Spleen (tissue), 11 donors: Measurements from ENCODE around the gene PLEKHH1. TPM values are rescaled to one million over a fixed set of nuclear protein-coding genes. Genes with fewer than 3 reads are reported as not detected.
A peak's percentile ranks its signal among the peaks of the same experiment; 100 is the strongest.
"Not testable (repeated sequence)": the region's sequence is repeated elsewhere in the genome, so short reads cannot be mapped to it uniquely, and the experiment has no call there.

Source experiments
- DNase-seq: peaks from one replicate; pipeline ENCODE4 v3.0.0-alpha.2; 2020
- H3K27ac ChIP-seq, 8 donors: fragments of 200-600 bp; sonication (generic) in 7 of 8; 1 replicate in 4 of 8; 2 replicates in 4 of 8; pipeline versions ENCODE4 v1.5.0 to v1.8.0; 2016 to 2021; ENCODE audit warnings: inconsistent platforms in 4 of 8, mild to moderate bottlenecking in 4 of 8, moderate library complexity in 1 of 8
- H3K27me3 ChIP-seq, 7 donors: fragments of 200-600 bp; sonication (generic) in 6 of 7; replicated peaks in 1 of 7; 1 replicate in 4 of 7; 2 replicates in 3 of 7; pipeline versions ENCODE4 v1.5.0 to v1.8.0; 2016 to 2021; ENCODE audit warnings: inconsistent platforms in 3 of 7, mild to moderate bottlenecking in 1 of 7
- H3K36me3 ChIP-seq, 6 donors: fragments of 200-600 bp; sonication (generic) in 5 of 6; 1 replicate in 4 of 6; 2 replicates in 2 of 6; pipeline versions ENCODE4 v1.5.0 to v1.8.0; 2016 to 2021; ENCODE audit warnings: inconsistent platforms in 2 of 6
- H3K4me1 ChIP-seq, 6 donors: fragments of 200-600 bp; sonication (generic) in 5 of 6; 1 replicate in 3 of 6; 2 replicates in 3 of 6; pipeline versions ENCODE4 v1.5.0 to v1.8.0; 2016 to 2021; ENCODE audit warnings: inconsistent platforms in 3 of 6
- H3K4me3 ChIP-seq, 8 donors: fragments of 200-600 bp; sonication (generic) in 7 of 8; 1 replicate in 4 of 8; 2 replicates in 4 of 8; pipeline versions ENCODE4 v1.5.0 to v1.8.0; 2016 to 2021; ENCODE audit warnings: inconsistent platforms in 4 of 8, mild to moderate bottlenecking in 4 of 8, moderate library complexity in 2 of 8
- H3K9me3 ChIP-seq, 8 donors: fragments of 200-600 bp; sonication (generic) in 7 of 8; 1 replicate in 4 of 8; 2 replicates in 4 of 8; pipeline versions ENCODE4 v1.5.0 to v1.8.0; 2016 to 2021; ENCODE audit warnings: inconsistent platforms in 4 of 8
- POLR2A ChIP-seq, 3 donors: fragments of 450-650 bp; IDR thresholded peaks; one replicate each; pipeline ENCODE4 v1.5.1; 2017; ENCODE audit warnings: antibody characterized with exemption in 3 of 3, mild to moderate bottlenecking in 1 of 3
- POLR2AphosphoS5 ChIP-seq, 3 donors: sonication (generic); formaldehyde crosslinking; IDR thresholded peaks; one replicate each; pipeline ENCODE4 v1.5.1; 2017; ENCODE audit warnings: antibody characterized with exemption in 3 of 3
- WGBS, 5 donors: extraction: QIAGEN DNeasy Blood & Tissue Kit in 3 of 5; methylation state at CpG; one replicate each; pipeline versions ENCODE4 v1.1.5 to v1.1.7; 2013 to 2018; 5-methylcytosine and 5-hydroxymethylcytosine counted together
- intact Hi-C: fragments of 100-400 bp; cut with DNase I; formaldehyde crosslinking; loops from one replicate; pipeline ENCODE4 v1.15.0; 2023; ENCODE audit warnings: low total_unique reads
- polyA plus RNA-seq, 3 donors: library from polyadenylated mRNA; stranded (reverse); fragments of 200-250 nt; gene quantifications; one replicate each; pipeline ENCODE4 v1.2.1, GENCODE V29; 2013
- total RNA-seq, 7 donors: library from RNA; depleted of rRNA in 3 of 7; stranded (reverse); fragments of >200 nt in 3 of 7; fragmentation: NEBNext Ultra II Directional in 4 of 7; extraction: Animal tissue kit (Norgen Biotek cat#: 25700) in 4 of 7; gene quantifications; one replicate each; pipeline versions ENCODE4 v1.1.0 to v1.2.1, GENCODE V29; 2016 to 2021
- TF ChIP-seq, protein P1 (sequence below), 11 experiments: fragments of 200-600 bp in 7 of 11; fragments of 450-650 bp in 4 of 11; sonication (generic) in 4 of 11; IDR thresholded peaks in 8 of 11; conservative IDR thresholded peaks in 3 of 11; 1 replicate in 7 of 11; 2 replicates in 4 of 11; pipeline versions ENCODE4 v1.4.0 to v1.8.0; 2016 to 2021; ENCODE audit warnings: antibody characterized with exemption in 11 of 11, inconsistent platforms in 4 of 11, mild to moderate bottlenecking in 1 of 11
- donor health status: healthy with polysubstance abuse.
- donor health status: DM: no; HTN: no; CAD: no; lungs with moderate emphysema.
- donor health status: DM: no; HTN: no; CAD: no.
- donor health status: Bipolar disorder and iron deficiency.
- donor health status: healthy.
- donor health status: DM: no; HTN: no; CAD: no.
- donor health status: DM: yes; HTN: yes; CAD: no.

PLEKHH1 gene
- total and polyA plus RNA-seq, 10 donors: 0.56 to 7.1 (median 4.1) TPM

DNA sequence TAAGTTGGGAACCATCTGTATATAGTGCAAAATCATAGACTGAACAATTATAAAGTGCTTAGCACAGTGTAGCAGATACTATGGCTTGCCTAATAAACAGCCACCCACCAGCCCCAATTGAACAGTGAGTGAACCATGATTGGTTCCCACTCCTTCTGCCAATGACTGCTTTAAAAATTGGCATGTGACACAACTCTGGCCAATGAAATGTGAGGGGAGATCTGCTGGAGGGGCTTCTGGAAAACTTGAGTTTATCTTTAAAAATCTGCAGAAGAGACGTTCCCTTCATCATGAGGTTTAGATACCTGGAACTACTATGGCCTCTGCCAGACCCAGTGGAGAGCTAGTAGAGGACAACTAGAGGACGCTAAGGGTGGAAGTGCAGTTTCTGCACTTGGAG, 62.3 kb downstream of the PLEKHH1 start:
- WGBS, 5 donors: 90 to 98% (median 94%) methylated on average over 2 of the region's 2 CpGs
- intact Hi-C loops: no loop called here
- TF ChIP-seq POLR2A (IDR thresholded peaks at IDR 0.05): no peak

DNA sequence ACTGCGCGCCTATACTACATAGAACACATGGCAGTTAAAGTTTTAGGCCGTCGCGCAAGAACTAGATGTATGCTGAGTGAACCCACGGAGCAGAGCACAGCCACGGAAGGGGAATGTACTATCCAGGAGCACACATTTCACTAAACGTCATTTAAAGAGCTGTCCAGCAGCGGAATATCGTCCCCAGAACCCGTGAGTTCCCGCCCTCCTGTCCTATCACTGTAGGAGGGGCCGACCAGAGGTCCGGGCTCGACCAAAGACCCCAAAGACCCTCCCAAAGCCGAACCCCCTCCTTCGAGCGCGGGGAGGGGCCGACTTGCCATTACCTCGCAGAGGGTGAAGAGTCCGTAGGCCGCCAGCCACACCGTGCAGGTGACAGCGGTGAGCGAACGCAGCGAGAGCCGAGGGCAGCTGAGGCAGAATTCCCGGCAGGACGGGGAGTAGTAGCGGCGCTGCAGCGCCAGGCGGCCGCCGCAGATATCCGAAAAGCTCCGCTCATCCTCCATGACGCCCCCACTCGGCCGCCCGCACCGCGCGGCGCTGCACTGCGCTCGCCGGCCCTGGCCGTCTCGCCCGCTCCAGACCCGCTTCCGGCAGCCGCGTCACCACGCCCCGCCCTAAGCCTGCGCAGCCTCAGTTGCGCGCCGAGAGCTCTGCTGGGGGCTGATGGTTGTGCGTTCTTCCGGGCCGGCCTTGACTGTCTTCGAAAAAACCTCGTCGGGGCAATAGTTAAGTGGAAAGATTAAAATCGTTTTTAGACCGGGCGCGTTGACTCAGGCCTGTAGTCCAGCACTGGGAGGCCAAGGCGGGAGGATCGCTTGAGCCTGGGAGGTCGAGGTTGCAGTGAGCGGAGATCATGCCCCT, 66.8 kb downstream of the PLEKHH1 start, which contains the start of gene PIGH:
PIGH (minus strand) TSS at position 571 of the 864 bp plus-strand sequence; CDS start at position 506, 65 bp downstream.
- TF ChIP-seq, protein P1, sequence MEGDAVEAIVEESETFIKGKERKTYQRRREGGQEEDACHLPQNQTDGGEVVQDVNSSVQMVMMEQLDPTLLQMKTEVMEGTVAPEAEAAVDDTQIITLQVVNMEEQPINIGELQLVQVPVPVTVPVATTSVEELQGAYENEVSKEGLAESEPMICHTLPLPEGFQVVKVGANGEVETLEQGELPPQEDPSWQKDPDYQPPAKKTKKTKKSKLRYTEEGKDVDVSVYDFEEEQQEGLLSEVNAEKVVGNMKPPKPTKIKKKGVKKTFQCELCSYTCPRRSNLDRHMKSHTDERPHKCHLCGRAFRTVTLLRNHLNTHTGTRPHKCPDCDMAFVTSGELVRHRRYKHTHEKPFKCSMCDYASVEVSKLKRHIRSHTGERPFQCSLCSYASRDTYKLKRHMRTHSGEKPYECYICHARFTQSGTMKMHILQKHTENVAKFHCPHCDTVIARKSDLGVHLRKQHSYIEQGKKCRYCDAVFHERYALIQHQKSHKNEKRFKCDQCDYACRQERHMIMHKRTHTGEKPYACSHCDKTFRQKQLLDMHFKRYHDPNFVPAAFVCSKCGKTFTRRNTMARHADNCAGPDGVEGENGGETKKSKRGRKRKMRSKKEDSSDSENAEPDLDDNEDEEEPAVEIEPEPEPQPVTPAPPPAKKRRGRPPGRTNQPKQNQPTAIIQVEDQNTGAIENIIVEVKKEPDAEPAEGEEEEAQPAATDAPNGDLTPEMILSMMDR (IDR thresholded peaks at IDR 0.05 in 8 of 11, conservative IDR thresholded peaks at IDR 0.05 in 3 of 11): peak; percentile 27 to 77 (median 68)
- TF ChIP-seq POLR2A (IDR thresholded peaks at IDR 0.05) (peak; percentile 27 to 77 (median 55)), POLR2AphosphoS5 (IDR thresholded peaks at IDR 0.05) (peak; percentile 97 to 98 (median 98))
- no peaks in the 10 kb centered on the region for H3K9me3 ChIP-seq
- peak; percentile 98 for DNase-seq
- peak within 1 kb of the TSS; percentile 66 to 93 (median 88) for H3K27ac ChIP-seq
- H3K4me3 ChIP-seq: peak within 1 kb of the TSS; percentile 68 to 95 (median 84)
- H3K27me3 ChIP-seq: no peaks in the 10 kb centered on the region
- H3K36me3 ChIP-seq: peaks cover 0 to 10% (median 0%) of the 10 kb centered on the region in 6 donors
- intact Hi-C loops: no loop called here
- peaks cover 4 to 57% (median 31%) of the 10 kb centered on the region in 6 donors for H3K4me1 ChIP-seq
- WGBS, 5 donors: 2 to 4% (median 3%) methylated on average over 57 to 77 of the region's 77 CpGs

More for the DNA sequence above, 62.3 kb downstream of the PLEKHH1 start:
- Histone ChIP-seq H3K36me3 (peaks cover 0 to 55% (median 33%) of the 10 kb centered on the region in 6 donors), H3K9me3 (no peaks in the 10 kb centered on the region), H3K27me3 (no peaks in the 10 kb centered on the region), H3K27ac (no peak overlapping the region), H3K4me1 (peaks cover 4 to 34% (median 19%) of the 10 kb centered on the region in 6 donors), H3K4me3 (no peak overlapping the region)
- DNase-seq: no peak

DNA sequence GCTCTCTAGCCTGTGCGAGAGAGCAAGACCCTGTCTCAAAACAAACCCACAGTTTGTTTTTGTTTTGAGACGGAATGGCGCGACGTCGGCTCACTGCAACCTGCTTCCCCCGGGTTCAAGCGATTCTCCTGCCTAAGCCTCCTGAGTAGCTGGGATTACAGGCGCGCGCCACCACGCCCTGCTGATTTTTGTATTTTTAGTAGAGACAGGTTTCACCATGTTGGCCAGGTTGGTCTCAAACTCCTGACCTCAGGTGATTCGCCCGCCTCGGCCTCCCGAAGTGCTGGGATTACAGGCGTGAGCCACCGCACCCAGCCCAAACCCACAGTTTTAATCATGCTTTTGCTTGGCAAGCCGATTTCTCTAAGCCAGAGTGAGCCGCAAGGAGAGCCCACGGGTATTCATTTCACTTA, 67.5 kb downstream of the PLEKHH1 start:
- WGBS, 5 donors: 86 to 90% (median 86%) methylated on average over 21 of the region's 21 CpGs
- peak overlapping the region; percentile 66 to 93 (median 88) for H3K27ac ChIP-seq

DNA sequence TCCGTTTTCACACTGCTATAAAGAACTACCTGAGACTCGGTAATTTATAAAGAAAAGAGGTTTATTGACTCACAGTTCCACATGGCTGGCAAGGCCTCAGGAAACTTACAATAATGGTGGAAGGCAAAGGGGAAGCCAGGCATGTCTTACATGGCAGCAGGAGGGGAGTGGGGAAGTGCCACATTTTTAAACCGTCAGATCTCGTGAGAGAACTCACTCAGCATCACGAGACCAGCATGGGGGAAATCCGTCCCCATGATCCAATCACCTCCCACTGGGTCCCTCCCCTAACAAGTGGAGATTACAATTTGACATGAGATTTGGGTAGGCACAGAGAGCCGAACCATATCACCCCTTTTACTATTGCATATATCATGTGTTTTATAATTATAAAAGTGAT, 69.0 kb downstream of the PLEKHH1 start:
- 75 to 86% (median 78%) methylated on average over 7 of the region's 7 CpGs for WGBS, 5 donors
- H3K4me1 ChIP-seq: peaks cover 4 to 49% (median 31%) of the 10 kb centered on the region in 6 donors
- H3K9me3 ChIP-seq: no peaks in the 10 kb centered on the region
- H3K27ac ChIP-seq: peak overlapping the region in 4 of 8 donors; percentile 48 to 70 (median 52)
- H3K4me3 ChIP-seq: no peak overlapping the region
- H3K36me3 ChIP-seq: no peaks in the 10 kb centered on the region
- TF ChIP-seq, protein P1 (IDR thresholded peaks at IDR 0.05 in 8 of 11, conservative IDR thresholded peaks at IDR 0.05 in 3 of 11): no peak
- TF ChIP-seq POLR2A (IDR thresholded peaks at IDR 0.05): no peak
- TF ChIP-seq POLR2AphosphoS5 (IDR thresholded peaks at IDR 0.05): no peak
- H3K27me3 ChIP-seq: no peaks in the 10 kb centered on the region
- intact Hi-C loops: no loop called here
- no peak for DNase-seq

More for the DNA sequence above, 67.5 kb downstream of the PLEKHH1 start:
- H3K9me3 ChIP-seq, H3K36me3 ChIP-seq, intact Hi-C loops, DNase-seq, H3K27me3 ChIP-seq: not testable (repeated sequence)
- Histone ChIP-seq H3K4me1 (peaks cover 4 to 57% (median 31%) of the 10 kb centered on the region in 6 donors), H3K4me3 (peak overlapping the region; percentile 68 to 95 (median 84))

DNA sequence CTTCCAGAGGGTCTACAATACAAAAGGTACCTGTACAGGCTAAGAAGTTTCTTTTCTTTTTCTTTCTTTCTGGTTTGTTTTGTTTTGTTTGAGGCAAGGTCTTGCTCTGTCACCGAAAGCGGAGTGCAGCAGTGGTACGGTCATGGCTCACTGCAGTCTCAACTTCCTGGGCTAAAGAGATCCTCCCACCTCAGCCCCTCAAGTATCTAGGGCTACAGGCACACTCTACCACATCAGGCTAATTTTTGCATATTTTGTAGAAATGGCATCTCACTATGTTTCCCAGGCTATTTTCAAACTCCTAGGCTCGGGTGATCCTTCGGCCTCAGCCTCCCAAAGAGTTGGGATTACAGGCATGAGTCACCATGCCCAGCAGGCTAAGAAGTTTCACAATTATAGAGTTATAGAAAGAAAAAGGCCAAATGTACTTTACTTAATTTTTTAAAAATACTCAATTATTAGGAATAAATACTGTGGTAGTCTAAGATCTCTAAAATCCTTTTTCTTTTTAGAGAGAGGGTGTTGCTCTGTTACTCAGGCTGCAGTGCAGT, 70.0 kb downstream of the PLEKHH1 start:
- intact Hi-C loops: no loop called here
- 41 to 55% (median 48%) methylated on average over 5 of the region's 5 CpGs for WGBS, 5 donors

More for the DNA sequence above, 70.0 kb downstream of the PLEKHH1 start:
- Histone ChIP-seq H3K4me3 (no peak overlapping the region), H3K27me3 (no peaks in the 10 kb centered on the region), H3K4me1 (peaks cover 4 to 41% (median 28%) of the 10 kb centered on the region in 6 donors), H3K36me3 (no peaks in the 10 kb centered on the region), H3K9me3 (no peaks in the 10 kb centered on the region), H3K27ac (peak overlapping the region in 5 of 8 donors; percentile 7 to 70 (median 52))
- DNase-seq: no peak
- TF ChIP-seq POLR2A (IDR thresholded peaks at IDR 0.05): no peak
- TF ChIP-seq POLR2AphosphoS5 (IDR thresholded peaks at IDR 0.05): no peak
- TF ChIP-seq, protein P1 (IDR thresholded peaks at IDR 0.05 in 8 of 11, conservative IDR thresholded peaks at IDR 0.05 in 3 of 11): no peak
